Caco-2 (cell line): ENCODE results near the gene HSCB. TPM values are rescaled to one million over a fixed set of nuclear protein-coding genes. Genes with fewer than 3 reads are reported as not detected.

Source experiments
- BruUV-seq: library from RNA; stranded (reverse); fragments of 400-500 nt; replicated peaks from 2 replicates; lab custom pipeline; 2021; lab: Mats Ljungman, UMichigan
- CTCF ChIA-PET: fragments of 300-600 bp; sonication (Branson Sonifier 250); formaldehyde crosslinking; loops from one replicate; lab custom pipeline; 2022; ENCODE audit warnings: antibody characterized with exemption; lab: Charles Lee
- POLR2A ChIA-PET: fragments of 300-600 bp; sonication (Branson Sonifier 250); formaldehyde crosslinking; loops from one replicate; lab custom pipeline; 2022; ENCODE audit warnings: antibody characterized with exemption; lab: Charles Lee
- DNase-seq, 2 experiments: peaks; one replicate each; pipeline versions ENCODE4 v3.0.0 to v3.0.0-alpha.2; 2020 to 2022
- H3K27me3 ChIP-seq: replicated peaks from 2 replicates; pipeline ENCODE4 v1.6.0; 2011; ENCODE audit warnings: low read length; ENCODE audit not compliant: control insufficient read depth, insufficient read depth
- H3K36me3 ChIP-seq: 2 replicates; pipeline ENCODE4 v1.5.1; 2011; ENCODE audit warnings: low read length; ENCODE audit not compliant: control insufficient read depth, insufficient read depth
- H3K4me1 ChIP-seq: fragments of 250-450 bp; sonication (Bioruptor Pico); 2 replicates; pipeline ENCODE4 v1.5.1; 2020; ENCODE audit warnings: mild to moderate bottlenecking
- H3K4me3 ChIP-seq: 2 replicates; pipeline ENCODE4 v1.5.1; 2011; ENCODE audit warnings: low read depth, mild to moderate bottlenecking, control low read depth, low read length
- H3K9me3 ChIP-seq: fragments of 250-450 bp; sonication (Bioruptor Pico); 2 replicates; pipeline ENCODE4 v1.5.1; 2020; ENCODE audit warnings: mild to moderate bottlenecking, moderate library complexity
- H3K27ac Mint-ChIP-seq: one replicate; pipeline ENCODE4 v1.8.0; 2022; ENCODE audit warnings: mixed read lengths; ENCODE audit not compliant: unreplicated experiment
- H3K27me3 Mint-ChIP-seq: one replicate; pipeline ENCODE4 v1.8.0; 2022; ENCODE audit warnings: mixed read lengths; ENCODE audit not compliant: insufficient read depth, unreplicated experiment
- H3K36me3 Mint-ChIP-seq: one replicate; pipeline ENCODE4 v1.8.0; 2022; ENCODE audit warnings: mild to moderate bottlenecking, mixed read lengths; ENCODE audit not compliant: insufficient read depth, unreplicated experiment
- H3K4me1 Mint-ChIP-seq: one replicate; pipeline ENCODE4 v1.8.0; 2022; ENCODE audit warnings: low read depth, mixed read lengths; ENCODE audit not compliant: unreplicated experiment
- H3K4me3 Mint-ChIP-seq: one replicate; pipeline ENCODE4 v1.8.0; 2022; ENCODE audit warnings: mild to moderate bottlenecking, moderate library complexity, mixed read lengths; ENCODE audit not compliant: unreplicated experiment
- H3K9me3 Mint-ChIP-seq: one replicate; pipeline ENCODE4 v1.8.0; 2022; ENCODE audit warnings: mixed read lengths; ENCODE audit not compliant: unreplicated experiment
- CTCF ChIP-seq, 2 experiments: fragments of 200-600 bp in 1 of 2; IDR thresholded peaks; 1 replicate in 1 of 2; 2 replicates in 1 of 2; pipeline versions ENCODE4 v1.5.1 to v1.8.0; 2011 to 2022; ENCODE audit warnings: antibody characterized with exemption in 1 of 2, control low read depth in 1 of 2, inconsistent platforms in 1 of 2, low read depth in 1 of 2, low read length in 1 of 2, mild to moderate bottlenecking in 1 of 2, moderate library complexity in 1 of 2; ENCODE audit not compliant: insufficient read depth in 1 of 2, severe bottlenecking in 1 of 2, unreplicated experiment in 1 of 2
- intact Hi-C: fragments of 100-400 bp; cut with micrococcal nuclease; formaldehyde crosslinking; loops from one replicate; pipeline ENCODE4 v1.10.0; 2022; ENCODE audit not compliant: unreplicated experiment
- total RNA-seq: library from RNA; stranded (reverse); gene quantifications from 2 replicates; pipeline ENCODE4 v1.2.3, GENCODE V29; 2022

Gene HSCB
- total RNA-seq, 1 experiment from 2014 or later: 8.2 TPM

- Mint-ChIP-seq H3K36me3 (peaks cover 31% of the 10 kb centered on the region), H3K4me1 (no peaks in the 10 kb centered on the region), H3K27me3 (no peaks in the 10 kb centered on the region), H3K4me3 (no peak overlapping the region), H3K27ac (no peak overlapping the region), H3K9me3 (no peaks in the 10 kb centered on the region)
- ChIA-PET CTCF (no interaction called here), POLR2A (no interaction called here)
- H3K4me3 ChIP-seq: no peak overlapping the region
- H3K36me3 ChIP-seq: peaks cover 2% of the 10 kb centered on the region; the same call in 1 of the 2 replicates
- no peaks in the 10 kb centered on the region for H3K9me3 ChIP-seq
- BruUV-seq: no TSS peak
- no peaks in the 10 kb centered on the region for H3K4me1 ChIP-seq
- no peaks in the 10 kb centered on the region for H3K27me3 ChIP-seq
- intact Hi-C loops: no loop called here
- DNase-seq: no peak
- no peak for TF ChIP-seq CTCF (IDR thresholded peaks at IDR 0.05; ENCODE audit: insufficient read depth in 1 of 2, low read depth in 1 of 2, low read length in 1 of 2, severe bottlenecking in 1 of 2, unreplicated experiment in 1 of 2)
Measured at GRCh38 chr22:28730179-28730578, 11.7 kb upstream of the HSCB start.

- Mint-ChIP-seq H3K36me3 (peaks cover 17% of the 10 kb centered on the region), H3K4me3 (no peak overlapping the region), H3K4me1 (no peaks in the 10 kb centered on the region), H3K9me3 (no peaks in the 10 kb centered on the region), H3K27me3 (no peaks in the 10 kb centered on the region), H3K27ac (no peak overlapping the region)
- intact Hi-C loops: no loop called here
- Histone ChIP-seq H3K4me3 (no peak overlapping the region), H3K36me3 (0 out of 2 replicates have a peak, but pooled peaks cover 1% of the 10 kb centered on the region), H3K27me3 (no peaks in the 10 kb centered on the region), H3K4me1 (0 out of 2 replicates have a peak, but pooled peaks cover 5% of the 10 kb centered on the region), H3K9me3 (no peaks in the 10 kb centered on the region)
- ChIA-PET POLR2A (no interaction called here), CTCF (no interaction called here)
- no TSS peak for BruUV-seq
- TF ChIP-seq CTCF (IDR thresholded peaks at IDR 0.05; ENCODE audit: insufficient read depth in 1 of 2, low read depth in 1 of 2, low read length in 1 of 2, severe bottlenecking in 1 of 2, unreplicated experiment in 1 of 2): no peak
- DNase-seq: no peak
Measured at GRCh38 chr22:28734393-28734792, 7.4 kb upstream of the HSCB start.

- intact Hi-C loops: no loop called here
- no peak overlapping the region for H3K4me3 Mint-ChIP-seq
- POLR2A ChIA-PET: interaction anchor here (0.5 kb wide), 1 partner anchor 23 kb away, joined by 5 read pairs; no protein-coding TSS in a partner anchor
- BruUV-seq: no TSS peak
- CTCF ChIA-PET: no interaction called here
- H3K4me1 Mint-ChIP-seq: no peaks in the 10 kb centered on the region
- no peaks in the 10 kb centered on the region for H3K27me3 ChIP-seq
- H3K9me3 ChIP-seq: no peaks in the 10 kb centered on the region
- H3K27ac Mint-ChIP-seq: no peak overlapping the region
- H3K27me3 Mint-ChIP-seq: no peaks in the 10 kb centered on the region
- H3K36me3 Mint-ChIP-seq: peaks cover 19% of the 10 kb centered on the region
- H3K36me3 ChIP-seq: 0 out of 2 replicates have a peak, but pooled peaks cover 1% of the 10 kb centered on the region
- no peak for DNase-seq
- TF ChIP-seq CTCF (IDR thresholded peaks at IDR 0.05; ENCODE audit: insufficient read depth in 1 of 2, low read depth in 1 of 2, low read length in 1 of 2, severe bottlenecking in 1 of 2, unreplicated experiment in 1 of 2): no peak
- 0 out of 2 replicates have a peak, but pooled peaks cover 5% of the 10 kb centered on the region for H3K4me1 ChIP-seq
- no peak overlapping the region for H3K4me3 ChIP-seq
- H3K9me3 Mint-ChIP-seq: no peaks in the 10 kb centered on the region
Measured at GRCh38 chr22:28736301-28737155, 5.3 kb upstream of the HSCB start.
